GM21526 (cell line): ENCODE measurements around the gene OR8I2.
"Not testable (repeated sequence)": the region's sequence is repeated elsewhere in the genome, so short reads cannot be mapped to it uniquely, and the experiment has no call there.

Experiments used
- ATAC-seq: cut with Tn5 transposase; IDR thresholded peaks from one replicate; pipeline ENCODE4 v1.9.1; 2021; ENCODE audit warnings: moderate library complexity; ENCODE audit not compliant: unreplicated experiment, low FRiP score

Gene OR8I2

GRCh38 chr11:56093008-56093407, at the start of gene OR8I2:
OR8I2 (plus strand) TSS chr11:56093308; CDS start chr11:56093308, 0 bp downstream.
- ATAC-seq = no peak

- ATAC-seq = no peak
Observed at GRCh38 chr11:56045538-56045937, 47.6 kb upstream of the OR8I2 start.

- no peak for ATAC-seq
Observed at GRCh38 chr11:56048480-56048879, 44.6 kb upstream of the OR8I2 start.

DNA sequence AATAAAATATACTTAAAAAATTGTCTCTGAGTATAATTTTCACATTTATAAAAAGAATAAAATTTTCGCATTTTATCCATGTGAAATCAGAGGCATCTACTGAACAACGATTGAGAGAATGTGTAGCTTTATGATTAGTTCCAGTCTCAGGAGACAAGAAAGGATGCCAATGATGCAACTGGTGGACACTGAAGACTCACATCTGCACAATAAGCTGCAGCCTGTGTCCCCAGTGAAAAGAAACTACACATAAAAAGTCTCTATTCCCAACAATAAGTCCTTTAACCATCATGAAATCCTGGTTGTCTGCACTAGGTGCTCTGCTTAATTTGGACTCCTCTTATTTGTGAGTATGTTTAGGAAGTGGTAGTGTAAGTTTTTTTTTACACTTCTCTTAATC, 43.6 kb upstream of the OR8I2 start:
- ATAC-seq = no peak

GRCh38 chr11:56056366-56056765, 36.7 kb upstream of the OR8I2 start:
- not testable (repeated sequence) for ATAC-seq

GRCh38 chr11:56057661-56058237, 35.4 kb upstream of the OR8I2 start:
- ATAC-seq = not testable (repeated sequence)

DNA sequence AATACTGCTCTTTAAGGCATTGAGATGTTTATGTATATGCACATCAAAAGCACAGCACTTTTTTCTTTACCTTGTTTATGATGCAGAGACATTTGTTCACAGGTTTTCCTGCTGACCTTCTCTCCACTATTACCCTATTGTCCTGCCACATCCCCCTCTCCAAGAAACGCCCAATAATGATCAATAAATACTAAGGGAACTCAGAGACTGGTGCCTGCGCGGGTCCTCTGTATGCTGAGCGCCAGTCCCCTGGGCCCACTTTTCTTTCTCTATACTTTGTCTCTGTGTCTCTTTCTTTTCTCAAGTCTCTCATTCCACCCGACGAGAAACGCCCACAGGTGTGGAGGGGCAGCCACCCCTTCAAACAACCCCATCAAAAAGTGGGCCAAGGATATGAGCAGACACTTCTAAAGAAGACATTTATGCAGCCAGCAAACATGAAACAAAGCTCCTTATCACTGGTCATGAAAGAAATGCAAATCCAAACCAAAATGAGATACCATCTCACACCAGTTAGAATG, 34.8 kb upstream of the OR8I2 start:
- ATAC-seq = not testable (repeated sequence)

- no peak for ATAC-seq
Observed at GRCh38 chr11:56066980-56067379, 26.1 kb upstream of the OR8I2 start.

- ATAC-seq = no peak
Observed at GRCh38 chr11:56089697-56090096, 3.4 kb upstream of the OR8I2 start.

GRCh38 chr11:56103210-56103737, 10.2 kb downstream of the OR8I2 start, which contains the start of gene OR8H2:
OR8H2 (plus strand) TSS chr11:56103687; CDS start chr11:56105043, 1,356 bp downstream.
- no peak for ATAC-seq

DNA sequence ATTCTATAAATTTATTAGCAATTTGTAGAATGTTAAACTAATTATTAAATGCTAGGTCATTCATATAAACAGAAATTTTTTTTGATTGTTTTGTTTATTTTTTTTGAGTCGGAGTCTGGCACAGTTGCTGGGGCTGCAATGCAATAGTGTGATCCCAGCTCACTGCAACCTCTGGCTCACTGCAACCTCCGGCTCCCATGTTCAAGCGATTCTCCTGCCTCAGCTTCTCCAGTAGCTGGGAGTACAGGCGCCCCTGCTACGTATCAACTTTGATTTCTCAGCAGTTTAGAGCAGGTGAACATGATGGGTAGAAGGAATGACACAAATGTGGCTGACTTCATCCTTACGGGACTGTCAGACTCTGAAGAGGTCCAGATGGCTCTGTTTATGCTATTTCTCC, 29.0 kb downstream of the OR8I2 start, which contains the start of gene OR8H3:
TSS of gene OR8H3 (plus strand) at position 301 of the 400 bp plus-strand sequence. CDS start at position 301, 0 bp downstream.
- no peak for ATAC-seq

DNA sequence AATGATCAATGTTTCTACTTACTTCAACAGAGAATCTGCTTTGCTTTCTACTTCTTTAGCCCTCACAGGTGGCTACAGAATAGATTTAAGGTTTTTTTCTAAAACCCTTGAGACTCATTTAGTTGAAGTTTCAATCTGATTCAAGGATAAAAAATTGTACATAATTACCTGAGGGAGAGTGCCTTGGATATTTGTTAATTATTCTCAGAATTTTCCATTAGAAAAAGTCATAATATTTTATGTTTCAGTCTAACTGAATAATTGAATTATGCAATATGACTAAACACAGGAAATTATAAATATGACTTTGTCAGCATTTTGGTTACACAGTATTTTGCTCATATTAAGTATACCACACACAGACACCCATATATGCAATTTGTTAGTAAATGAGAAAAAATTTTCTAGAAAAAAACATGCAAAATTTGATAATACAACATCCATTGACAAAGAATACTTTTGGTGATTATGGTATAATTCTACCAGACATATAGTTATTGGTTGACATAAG, 47.1 kb downstream of the OR8I2 start, which contains the start of gene OR8J3:
TSS of gene OR8J3 (minus strand) at position 51 of the 511 bp plus-strand sequence. CDS start 2,483 bp downstream, outside the sequence.
- no peak for ATAC-seq

DNA sequence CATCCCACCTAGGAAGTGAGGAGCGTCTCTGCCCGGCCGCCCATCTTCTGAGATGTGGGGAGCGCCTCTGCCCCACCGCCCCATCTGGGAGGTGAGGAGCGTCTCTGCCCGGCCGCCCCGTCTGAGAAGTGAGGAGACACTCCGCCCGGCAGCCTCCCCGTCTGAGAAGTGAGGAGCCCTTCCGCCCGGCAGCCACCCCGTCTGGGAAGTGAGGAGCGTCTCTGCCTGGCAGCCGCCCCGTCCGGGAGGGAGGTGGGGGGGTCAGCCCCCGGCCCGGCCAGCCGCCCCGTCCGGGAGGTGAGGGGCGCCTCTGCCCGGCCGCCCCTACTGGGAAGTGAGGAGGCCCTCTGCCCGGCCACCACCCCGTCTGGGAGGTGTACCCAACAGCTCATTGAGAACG, 50.6 kb downstream of the OR8I2 start:
- not testable (repeated sequence) for ATAC-seq
